Skin of body (tissue), 2 donors: Measurements from ENCODE around the gene SHC2. TPM values are rescaled to one million over a fixed set of nuclear protein-coding genes. Genes with fewer than 3 reads are reported as not detected.
"Not testable (repeated sequence)": the region's sequence is repeated elsewhere in the genome, so short reads cannot be mapped to it uniquely, and the experiment has no call there.

ENCODE experiments used
- DNase-seq: peaks from one replicate; lab custom pipeline; 2025; lab: John Stamatoyannopoulos, UW
- total RNA-seq: library from RNA; depleted of rRNA; stranded (reverse); fragments of >200 nt; gene quantifications from one replicate; pipeline ENCODE4 v1.2.3, GENCODE V29; 2014

Gene SHC2
- total RNA-seq, 1 donor from 2014 or later = 7.1 TPM

- DNase-seq = no peak
These were observed 52.4 kb downstream of the SHC2 start for GRCh38 chr19:408441-408901.

GRCh38 chr19:407511-408440, 53.1 kb downstream of the SHC2 start:
- DNase-seq = no peak

- no peak for DNase-seq
These were observed 53.8 kb downstream of the SHC2 start for GRCh38 chr19:406971-407510.

- DNase-seq = no peak
These were observed 54.6 kb downstream of the SHC2 start for GRCh38 chr19:406135-406781.

GRCh38 chr19:405121-405965, 55.5 kb downstream of the SHC2 start:
- DNase-seq = no peak

GRCh38 chr19:403221-404027, 57.4 kb downstream of the SHC2 start:
- no peak for DNase-seq

GRCh38 chr19:402786-403185, 58.0 kb downstream of the SHC2 start:
- DNase-seq = no peak

- no peak for DNase-seq
These were observed 58.8 kb downstream of the SHC2 start for GRCh38 chr19:401866-402511.

GRCh38 chr19:400976-401865, 59.6 kb downstream of the SHC2 start:
- no peak for DNase-seq

GRCh38 chr19:399370-399769, 61.5 kb downstream of the SHC2 start:
- no peak for DNase-seq

- no peak for DNase-seq
These were observed 62.1 kb downstream of the SHC2 start for GRCh38 chr19:398719-399118.

GRCh38 chr19:397941-398706, 62.7 kb downstream of the SHC2 start:
- no peak for DNase-seq

GRCh38 chr19:397321-397720, 63.5 kb downstream of the SHC2 start:
- no peak for DNase-seq

GRCh38 chr19:395467-395866, 65.4 kb downstream of the SHC2 start:
- DNase-seq = no peak

- DNase-seq = not testable (repeated sequence)
These were observed 66.0 kb downstream of the SHC2 start for GRCh38 chr19:394857-395256.

GRCh38 chr19:393560-393959, 67.3 kb downstream of the SHC2 start:
- DNase-seq = not testable (repeated sequence)

- DNase-seq = no peak
These were observed 68.4 kb downstream of the SHC2 start for GRCh38 chr19:392375-392970.
